Measurements from ENCODE around the gene RNF111.

The RNF111 gene

DNA sequence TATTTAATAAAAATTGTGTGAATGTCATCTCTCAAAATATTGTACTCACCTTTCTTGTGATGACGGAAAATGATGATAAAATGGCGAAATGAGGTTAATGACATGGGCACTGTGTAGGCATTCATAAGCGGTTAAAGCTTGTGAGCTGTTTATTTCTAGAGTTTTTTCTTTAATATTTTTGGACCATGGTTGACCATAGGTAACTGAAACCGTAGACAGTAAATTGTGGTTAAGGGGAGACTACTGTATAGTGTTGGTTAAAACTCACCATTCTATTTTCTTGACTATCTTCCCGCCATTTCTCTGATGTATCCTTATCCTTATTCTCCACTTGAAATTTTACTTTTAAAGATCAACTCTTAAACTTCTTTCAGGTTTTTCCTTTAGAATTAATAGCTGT, 14.5 kb downstream of the RNF111 start:
- DNase-seq: no peak

DNA sequence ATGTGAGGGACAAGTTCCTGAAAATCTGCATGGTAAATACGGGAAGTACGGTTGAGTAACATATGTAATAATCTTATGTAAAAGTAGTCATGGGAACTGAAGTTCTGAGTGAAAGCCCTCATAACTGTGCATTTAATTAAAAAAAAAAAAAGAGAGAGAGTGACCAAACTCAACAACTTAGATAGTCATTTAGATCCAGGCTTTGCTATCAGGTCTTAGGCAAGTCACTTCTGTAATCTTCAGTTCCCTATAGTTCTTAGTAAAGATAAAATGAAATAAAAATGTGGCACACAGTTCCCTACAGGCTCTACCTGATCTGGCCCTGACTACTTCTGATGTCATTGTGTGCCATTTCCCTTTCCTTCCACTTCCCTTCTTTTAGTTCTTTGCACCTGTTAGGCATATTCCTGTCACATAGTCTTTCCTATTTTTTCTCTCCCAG, 15.0 kb downstream of the RNF111 start:
- DNase-seq: no peak

- no peak for DNase-seq
Measured at GRCh38 chr15:59005579-59005978, 18.1 kb downstream of the RNF111 start.

DNA sequence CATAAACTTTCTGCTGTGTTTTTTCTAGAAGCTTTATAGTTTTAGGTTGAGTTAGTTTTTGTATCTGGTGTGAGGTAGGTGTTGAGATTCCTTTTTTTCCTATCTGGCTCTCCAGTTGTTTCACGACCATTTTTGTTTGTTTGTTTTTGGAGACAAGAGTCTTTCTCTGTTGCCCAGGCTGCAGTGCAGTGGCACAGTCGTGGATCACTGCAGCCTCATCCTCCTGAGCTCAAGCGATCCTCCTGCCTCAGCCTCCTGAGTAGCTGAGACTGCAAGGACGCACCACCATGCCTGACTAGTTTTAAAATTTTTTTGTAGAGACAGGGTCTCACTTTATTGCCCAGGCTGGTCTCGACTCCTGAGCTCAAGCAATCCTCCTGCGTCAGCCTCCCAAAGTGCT, 20.6 kb downstream of the RNF111 start:
- no peak for DNase-seq

- DNase-seq: no peak
Measured at GRCh38 chr15:59011262-59011952, 23.9 kb downstream of the RNF111 start.

DNA sequence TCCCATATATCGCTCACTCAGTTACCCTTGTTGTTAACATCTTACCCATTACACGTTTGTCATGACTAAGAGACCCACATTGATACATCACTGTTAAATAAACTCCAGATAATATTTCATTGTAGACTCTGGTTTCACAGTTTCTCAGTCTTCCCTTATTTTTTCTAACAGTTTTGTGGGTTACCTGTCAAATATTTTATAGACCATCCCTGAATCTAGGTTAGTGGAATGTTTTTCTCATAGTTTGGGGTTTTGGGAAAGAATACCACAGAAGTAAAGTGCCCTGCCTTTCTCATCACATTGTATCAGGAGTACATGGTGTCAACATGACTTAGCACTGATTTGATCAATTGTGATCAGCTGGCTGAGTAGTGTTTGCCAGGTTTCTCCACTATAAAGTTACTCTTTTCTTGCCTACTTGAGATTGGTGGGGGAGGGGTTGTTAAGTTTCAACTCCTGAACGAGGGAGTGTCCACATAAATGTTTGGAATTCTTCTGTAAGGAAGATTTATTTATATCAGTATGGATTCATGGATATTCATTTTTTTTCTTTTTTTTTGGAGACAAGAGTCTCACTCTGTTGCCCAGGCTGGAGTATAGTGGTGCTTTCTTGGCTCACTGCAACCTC, 25.9 kb downstream of the RNF111 start:
- DNase-seq: no peak

DNA sequence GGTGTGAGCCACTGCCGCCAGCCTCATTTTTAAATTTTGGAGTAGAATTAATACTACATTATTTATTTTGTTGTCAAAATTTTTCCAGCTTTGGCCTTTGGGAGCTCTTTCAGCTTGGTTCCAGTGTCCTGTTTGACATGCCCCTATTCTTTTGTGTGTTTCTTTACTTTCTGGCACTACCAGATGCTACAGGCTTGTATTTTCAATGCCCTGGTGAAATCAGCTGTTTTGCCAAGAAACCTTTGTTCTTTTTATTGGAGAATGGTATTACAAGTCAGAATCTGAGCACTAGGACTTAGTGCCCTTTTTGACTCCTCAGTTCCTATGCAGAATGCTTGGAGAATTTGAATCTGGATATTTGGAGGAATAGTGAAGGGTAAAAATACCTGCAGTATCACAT, 26.6 kb downstream of the RNF111 start:
- DNase-seq: no peak

GRCh38 chr15:59017449-59017848, 30.0 kb downstream of the RNF111 start:
- DNase-seq: no peak

DNA sequence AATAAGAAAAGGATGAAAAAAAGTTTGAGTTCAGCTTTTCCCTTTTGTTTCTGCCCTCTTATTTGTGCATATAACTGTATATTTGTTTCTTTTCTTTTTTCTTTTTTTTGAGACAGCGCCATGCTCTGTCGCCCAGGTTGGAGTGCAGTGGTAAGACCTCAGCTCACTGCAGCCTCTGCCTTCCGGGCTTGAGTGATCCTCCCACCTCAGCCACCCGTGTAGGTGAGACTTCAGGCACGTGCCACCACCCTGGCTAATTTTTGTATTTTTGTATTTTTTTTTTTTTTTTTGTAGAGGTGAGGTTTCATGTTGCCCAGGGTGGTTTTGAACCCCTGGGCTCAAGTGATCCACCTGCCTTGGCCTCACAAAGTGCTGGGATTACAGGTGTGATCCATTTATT, 31.4 kb downstream of the RNF111 start:
- DNase-seq: no peak

DNA sequence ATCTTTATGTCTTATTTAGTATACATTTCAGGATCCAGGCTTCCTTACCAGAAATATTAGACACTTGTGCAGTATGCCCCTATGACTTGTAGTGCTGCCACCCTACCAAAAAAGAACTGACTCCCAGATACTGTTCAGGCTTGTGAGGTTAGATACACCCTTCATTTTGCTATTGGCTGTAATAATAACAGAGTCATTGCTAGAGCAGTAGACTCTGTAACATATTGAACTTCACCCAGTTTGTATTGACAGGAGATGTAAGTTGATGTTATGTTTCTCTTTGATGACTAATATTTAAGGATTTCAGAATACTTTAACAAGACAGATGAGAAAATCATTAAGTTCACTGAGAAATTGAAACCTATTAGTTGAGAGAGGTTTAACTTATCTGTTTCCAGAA, 32.9 kb downstream of the RNF111 start:
- no peak for DNase-seq

GRCh38 chr15:59022188-59022587, 34.7 kb downstream of the RNF111 start:
- DNase-seq: no peak

DNA sequence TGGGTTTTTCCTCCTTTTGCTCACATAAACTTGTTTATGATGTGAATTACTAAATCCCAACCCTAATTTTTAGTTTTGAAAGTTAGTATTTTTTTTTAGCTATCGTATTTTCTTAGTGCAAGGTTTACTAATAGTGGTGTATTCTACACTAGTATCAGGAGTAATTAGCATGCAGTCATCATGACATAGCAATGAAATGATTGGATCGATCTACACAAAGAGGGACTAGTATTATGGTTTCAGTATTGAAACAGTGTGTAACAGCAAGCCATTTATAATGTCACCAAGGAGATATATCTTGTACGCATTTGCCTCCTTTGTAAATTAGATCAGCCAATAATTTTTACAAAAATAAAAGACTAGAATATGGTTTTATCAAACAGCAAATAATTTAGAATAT, 38.7 kb downstream of the RNF111 start:
- DNase-seq: no peak

DNA sequence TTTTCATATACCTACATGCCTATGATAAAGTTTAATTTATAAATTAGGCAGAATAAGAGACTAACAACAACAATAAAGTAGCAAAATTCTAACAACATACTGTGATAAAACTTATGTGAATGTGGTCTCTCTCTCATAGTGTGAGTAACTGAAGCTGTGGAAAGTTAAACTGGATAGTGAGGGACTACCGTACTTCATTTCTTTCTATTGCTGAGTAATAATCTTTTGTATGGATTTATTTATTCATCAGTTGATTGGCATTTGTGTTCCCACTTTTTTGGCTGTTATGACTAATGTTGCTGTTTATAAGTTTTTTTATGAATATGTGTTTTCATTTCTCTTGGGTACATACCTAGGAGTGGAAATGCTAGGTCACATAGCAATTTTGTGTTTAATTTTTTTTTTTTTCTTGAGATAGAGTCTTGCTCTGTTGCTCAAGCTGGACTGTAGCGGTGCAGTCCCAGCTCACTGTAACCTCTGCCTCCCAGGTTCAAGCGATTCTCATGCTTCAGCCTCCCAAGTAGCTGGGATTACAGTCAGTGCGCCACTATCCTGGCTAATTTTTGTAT, 41.0 kb downstream of the RNF111 start:
- DNase-seq: no peak

- no peak for DNase-seq
Measured at GRCh38 chr15:59029554-59029953, 42.1 kb downstream of the RNF111 start.

DNA sequence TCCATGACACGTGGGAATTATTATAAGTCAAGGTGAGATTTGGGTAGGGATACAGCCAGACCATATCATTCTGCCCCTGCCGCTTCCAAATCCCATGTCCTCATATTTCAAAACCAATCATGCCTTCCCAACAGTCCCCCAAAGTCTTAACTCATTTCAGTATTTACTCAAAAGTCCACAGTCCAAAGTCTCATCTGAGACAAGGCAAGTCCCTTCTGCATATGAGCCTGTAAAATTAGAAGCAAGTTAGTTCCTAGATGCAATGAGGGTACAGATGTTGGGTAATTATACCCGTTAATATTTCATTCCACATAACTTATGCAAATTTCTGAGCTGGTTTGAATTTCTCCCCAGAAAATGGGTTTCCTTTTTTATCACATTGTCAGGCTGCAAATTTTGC, 47.7 kb downstream of the RNF111 start:
- DNase-seq: no peak

DNA sequence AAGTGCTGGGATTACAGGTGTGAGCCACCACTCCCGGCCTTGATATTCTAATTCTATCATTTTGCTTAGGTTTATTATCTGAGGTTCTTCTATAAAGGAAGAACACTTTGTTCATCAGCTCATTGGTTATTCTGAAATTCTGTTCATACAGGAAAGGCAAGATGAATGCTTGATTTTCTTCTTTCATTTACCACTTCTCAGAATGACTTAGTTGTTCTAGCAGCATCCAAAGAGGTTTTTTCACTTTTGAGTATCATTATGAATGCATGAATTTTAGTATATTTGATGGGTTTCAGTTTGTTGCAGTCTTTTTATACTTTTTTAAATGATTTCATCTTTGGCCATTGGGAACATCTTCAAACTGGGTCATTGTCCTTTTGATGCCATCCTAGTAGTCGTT, 51.8 kb downstream of the RNF111 start:
- no peak for DNase-seq

GRCh38 chr15:59042041-59042440, 54.6 kb downstream of the RNF111 start:
- no peak for DNase-seq

GRCh38 chr15:59048897-59049296, 61.4 kb downstream of the RNF111 start:
- DNase-seq: no peak

DNA sequence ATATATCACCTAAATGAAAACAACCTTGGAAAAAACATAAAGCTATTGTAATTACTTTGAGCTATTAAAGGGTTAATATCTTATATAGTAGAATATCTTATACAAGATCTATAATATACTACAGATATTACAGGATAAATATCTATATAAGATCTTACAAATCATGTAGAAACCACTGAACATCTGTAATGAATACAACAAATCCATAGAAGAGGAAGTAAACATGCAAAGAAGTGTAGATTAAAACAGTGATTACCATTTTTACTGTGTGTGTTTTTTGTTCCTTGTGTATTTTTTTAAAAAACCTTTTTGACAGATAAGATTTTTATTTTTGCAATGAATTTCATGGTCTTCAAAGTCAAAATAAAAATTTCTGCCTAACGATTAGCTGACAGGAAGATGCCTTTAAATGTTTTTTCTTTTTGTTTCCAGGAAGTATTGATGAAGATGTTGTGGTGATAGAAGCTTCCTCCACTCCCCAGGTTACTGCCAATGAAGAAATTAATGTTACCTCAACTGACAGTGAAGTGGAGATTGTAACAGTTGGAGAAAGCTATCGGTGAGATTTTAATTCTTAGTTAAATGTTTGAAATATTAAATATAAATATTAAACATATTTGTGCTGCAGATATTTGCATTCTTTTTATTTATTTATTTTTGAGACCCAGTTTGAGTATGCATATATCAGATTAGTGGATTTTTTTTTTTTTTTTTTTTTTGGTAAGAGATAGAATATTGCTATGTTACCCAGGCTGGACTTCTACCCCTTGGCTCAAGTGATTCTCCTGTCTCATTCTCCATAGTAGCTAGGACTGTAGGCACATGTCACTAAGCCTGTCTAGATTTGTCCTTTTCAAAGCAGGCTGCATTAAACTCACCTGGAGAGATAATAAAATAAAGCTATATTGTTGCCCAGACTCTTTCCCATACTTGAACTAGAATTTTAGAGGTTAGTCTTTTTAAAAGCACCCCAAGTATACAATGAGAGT, 64.7 kb downstream of the RNF111 start:
- DNase-seq: no peak

GRCh38 chr15:59052915-59053407, 65.5 kb downstream of the RNF111 start:
- no peak for DNase-seq

- DNase-seq: no peak
Measured at GRCh38 chr15:59053482-59053881, 66.0 kb downstream of the RNF111 start.

DNA sequence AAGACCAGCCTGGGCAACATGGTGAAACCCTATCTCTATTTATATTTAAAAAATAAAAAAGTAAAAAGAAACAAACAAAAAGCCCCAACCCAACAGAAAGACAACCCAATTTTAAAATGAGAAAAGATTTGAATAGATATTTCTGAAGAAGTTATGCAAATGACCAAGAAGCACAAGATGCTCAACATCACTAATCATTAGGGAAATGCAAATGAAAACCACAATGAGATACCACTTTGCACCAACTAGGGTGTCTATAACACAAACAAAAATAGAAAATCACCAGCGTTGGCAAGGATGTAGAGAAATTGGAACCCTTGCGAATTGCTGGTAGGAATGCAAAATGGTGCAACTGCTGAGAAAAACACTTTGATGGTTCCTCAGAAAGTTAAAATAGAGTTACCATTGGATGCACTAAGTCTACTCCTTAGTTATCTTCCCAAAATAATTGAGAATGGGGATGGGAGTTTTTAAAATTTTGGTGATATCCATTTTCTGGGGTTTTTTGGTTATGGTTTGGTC, 71.7 kb downstream of the RNF111 start:
- DNase-seq: no peak

DNA sequence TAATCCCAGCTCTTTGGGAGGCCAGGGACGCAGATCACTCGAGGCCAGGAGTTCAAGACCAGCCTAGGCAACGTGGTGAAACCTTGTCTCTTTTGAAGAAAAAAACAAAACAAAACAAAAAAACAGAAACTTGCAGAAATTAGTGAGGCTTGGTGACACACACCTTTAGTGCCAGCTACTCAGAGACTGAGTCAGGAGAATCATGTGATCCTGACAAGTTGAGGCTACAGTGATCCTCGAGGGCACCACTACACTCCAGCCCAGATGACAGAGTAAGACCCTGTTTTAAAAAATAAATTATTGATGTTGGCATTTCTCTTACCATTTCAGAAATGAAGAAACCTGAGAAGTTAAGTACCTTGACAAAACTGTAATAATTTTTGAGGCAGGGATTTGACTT, 72.9 kb downstream of the RNF111 start:
- no peak for DNase-seq

All from right hindlimb (tissue), 1 donor.